Activated CD8-positive, alpha-beta T cell treated with anti-CD3 and anti-CD28 coated beads, Interleukin-2, amount 10 ng/mL, durations not matched to agents 7 days and 5 days (primary cell): ENCODE data around the gene WDR6. TPM values are rescaled to one million over a fixed set of nuclear protein-coding genes. Genes with fewer than 3 reads are reported as not detected.

Source experiments
- ATAC-seq: fragments of 150-1000 bp; cut with Tn5 transposase; one replicate; pipeline ENCODE4 v1.10.0; 2021; ENCODE audit warnings: moderate library complexity
- CTCF ChIA-PET: fragments of 350-600 bp; sonication (Branson Sonifier 250); formaldehyde crosslinking; loops from one replicate; lab custom pipeline; 2021; ENCODE audit warnings: antibody characterized with exemption; lab: Charles Lee
- POLR2A ChIA-PET: fragments of 350-600 bp; sonication (Branson Sonifier 250); formaldehyde crosslinking; loops from one replicate; lab custom pipeline; 2021; ENCODE audit warnings: antibody characterized with exemption; lab: Charles Lee
- DNase-seq: peaks from one replicate; pipeline ENCODE4 v3.0.0-alpha.2; 2020
- H3K27ac Mint-ChIP-seq: one replicate; pipeline ENCODE4 v1.8.0; 2021; ENCODE audit warnings: mild to moderate bottlenecking, mixed read lengths
- H3K27me3 Mint-ChIP-seq: one replicate; pipeline ENCODE4 v1.8.0; 2021; ENCODE audit warnings: low read depth, mixed read lengths
- H3K36me3 Mint-ChIP-seq: one replicate; pipeline ENCODE4 v1.8.0; 2021; ENCODE audit warnings: low read depth, mixed read lengths
- H3K4me1 Mint-ChIP-seq: one replicate; pipeline ENCODE4 v1.8.0; 2021; ENCODE audit warnings: low read depth, mixed read lengths
- H3K4me3 Mint-ChIP-seq: one replicate; pipeline ENCODE4 v1.8.0; 2021; ENCODE audit warnings: mild to moderate bottlenecking, mixed read lengths
- H3K9me3 Mint-ChIP-seq: one replicate; pipeline ENCODE4 v1.8.0; 2022; ENCODE audit warnings: mixed read lengths; ENCODE audit not compliant: insufficient read depth
- total RNA-seq, 2 experiments: library from RNA; stranded (reverse); gene quantifications; one replicate each; pipeline ENCODE4 v1.2.3, GENCODE V29; 2021

The WDR6 gene
- total RNA-seq, 2 experiments from 2014 or later = 134 to 140 TPM

- no peak for ATAC-seq
- Mint-ChIP-seq H3K27me3 (no peaks in the 10 kb centered on the region), H3K36me3 (peaks cover 21% of the 10 kb centered on the region), H3K9me3 (no peaks in the 10 kb centered on the region), H3K4me1 (peaks cover 40% of the 10 kb centered on the region), H3K4me3 (no peak overlapping the region), H3K27ac (no peak overlapping the region)
- POLR2A ChIA-PET = interaction anchor here (0.9 kb wide), 1 partner anchor 14 kb away, joined by 3 read pairs; the partner anchor contains the start of gene WDR6
- CTCF ChIA-PET = interaction anchor here (15.6 kb wide), 1 partner anchor 21 kb away, joined by 319 read pairs; the partner anchor contains the start of genes DALRD3, NDUFAF3 and WDR6
- DNase-seq = no peak
Measured at GRCh38 chr3:48993834-48994233, 13.4 kb upstream of the WDR6 start.

GRCh38 chr3:48996640-48997039 lies 10.6 kb upstream of the WDR6 start:
- Mint-ChIP-seq H3K27me3 (no peaks in the 10 kb centered on the region), H3K27ac (no peak overlapping the region), H3K9me3 (no peaks in the 10 kb centered on the region), H3K4me3 (no peak overlapping the region), H3K36me3 (peaks cover 19% of the 10 kb centered on the region), H3K4me1 (peaks cover 24% of the 10 kb centered on the region)
- DNase-seq (no peak), ATAC-seq (no peak)
- ChIA-PET POLR2A (interaction anchor here (0.9 to 3.8 kb wide), 5 partner anchors 8 to 98 kb away, joined by 3 to 21 read pairs (median 4); partner anchors contain the start of genes NDUFAF3 and WDR6), CTCF (interaction anchor here (15.6 kb wide), 1 partner anchor 18 kb away, joined by 319 read pairs; the partner anchor contains the start of genes DALRD3, NDUFAF3 and WDR6)

- ChIA-PET CTCF (interaction anchor here (15.6 kb wide), 1 partner anchor 18 kb away, joined by 319 read pairs; the partner anchor contains the start of genes DALRD3, NDUFAF3 and WDR6), POLR2A (interaction anchor here (1.0 to 3.8 kb wide), 4 partner anchors 8 to 97 kb away, joined by 3 to 21 read pairs (median 6); partner anchors contain the start of genes NDUFAF3 and WDR6)
- Mint-ChIP-seq H3K9me3 (no peaks in the 10 kb centered on the region), H3K27ac (no peak overlapping the region), H3K36me3 (peaks cover 15% of the 10 kb centered on the region), H3K4me3 (no peak overlapping the region), H3K4me1 (peaks cover 19% of the 10 kb centered on the region), H3K27me3 (no peaks in the 10 kb centered on the region)
- DNase-seq = no peak
- ATAC-seq = no peak
Measured at GRCh38 chr3:48997102-48997635, 10.0 kb upstream of the WDR6 start.

GRCh38 chr3:48997714-48998637 lies 9.2 kb upstream of the WDR6 start:
- DNase-seq = no peak
- peaks cover 15% of the 10 kb centered on the region for H3K36me3 Mint-ChIP-seq
- no peak overlapping the region for H3K4me3 Mint-ChIP-seq
- no peaks in the 10 kb centered on the region for H3K27me3 Mint-ChIP-seq
- no peak overlapping the region for H3K27ac Mint-ChIP-seq
- ATAC-seq = no peak
- H3K4me1 Mint-ChIP-seq = peaks cover 21% of the 10 kb centered on the region
- CTCF ChIA-PET = interaction anchor here (15.6 kb wide), 1 partner anchor 17 kb away, joined by 319 read pairs; the partner anchor contains the start of genes DALRD3, NDUFAF3 and WDR6
- POLR2A ChIA-PET = interaction anchor here (1.1 to 3.8 kb wide), 2 partner anchors 9 kb away, joined by 3 to 21 read pairs; partner anchors contain the start of gene WDR6
- no peaks in the 10 kb centered on the region for H3K9me3 Mint-ChIP-seq

GRCh38 chr3:48999085-48999858 lies 7.9 kb upstream of the WDR6 start:
- H3K4me1 Mint-ChIP-seq = peaks cover 9% of the 10 kb centered on the region
- ATAC-seq (no peak), DNase-seq (no peak)
- no peak overlapping the region for H3K27ac Mint-ChIP-seq
- CTCF ChIA-PET = interaction anchor here (2.1 kb wide), 1 partner anchor 12 kb away, joined by 8 read pairs; no protein-coding TSS in a partner anchor
- H3K36me3 Mint-ChIP-seq = peaks cover 11% of the 10 kb centered on the region
- no peaks in the 10 kb centered on the region for H3K9me3 Mint-ChIP-seq
- no peak overlapping the region for H3K4me3 Mint-ChIP-seq
- no peaks in the 10 kb centered on the region for H3K27me3 Mint-ChIP-seq
- POLR2A ChIA-PET = no interaction called here

GRCh38 chr3:49001155-49001554 lies 6.0 kb upstream of the WDR6 start:
- ATAC-seq (no peak), DNase-seq (no peak)
- Mint-ChIP-seq H3K4me1 (peaks cover 3% of the 10 kb centered on the region), H3K27me3 (no peaks in the 10 kb centered on the region), H3K27ac (peak overlapping the region; percentile 39), H3K9me3 (no peaks in the 10 kb centered on the region), H3K36me3 (peaks cover 4% of the 10 kb centered on the region), H3K4me3 (no peak overlapping the region)
- POLR2A ChIA-PET = interaction anchor here (1.0 to 2.2 kb wide), 2 partner anchors 12 to 16 kb away, joined by 3 to 6 read pairs; partner anchors contain the start of gene P4HTM
- CTCF ChIA-PET = interaction anchor here (2.1 kb wide), 1 partner anchor 13 kb away, joined by 8 read pairs; no protein-coding TSS in a partner anchor

GRCh38 chr3:49004352-49005302 lies 2.6 kb upstream of the WDR6 start:
- ATAC-seq = no peak
- Mint-ChIP-seq H3K27me3 (no peaks in the 10 kb centered on the region), H3K4me1 (peaks cover 28% of the 10 kb centered on the region), H3K27ac (no peak overlapping the region), H3K4me3 (no peak overlapping the region), H3K36me3 (peaks cover 14% of the 10 kb centered on the region), H3K9me3 (no peaks in the 10 kb centered on the region)
- DNase-seq = no peak
- CTCF ChIA-PET = interaction anchor here (0.7 kb wide), 1 partner anchor 17 kb away, joined by 4 read pairs; no protein-coding TSS in a partner anchor
- POLR2A ChIA-PET = interaction anchor here (5.9 kb wide), 2 partner anchors 15 to 16 kb away, joined by 73 to 160 read pairs; partner anchors contain the start of genes DALRD3, NDUFAF3 and P4HTM

GRCh38 chr3:49005303-49005680 lies 1.9 kb upstream of the WDR6 start:
- no peak for ATAC-seq
- Mint-ChIP-seq H3K4me3 (no peak overlapping the region), H3K27ac (no peak overlapping the region), H3K36me3 (peaks cover 14% of the 10 kb centered on the region), H3K9me3 (no peaks in the 10 kb centered on the region), H3K4me1 (peaks cover 28% of the 10 kb centered on the region), H3K27me3 (no peaks in the 10 kb centered on the region)
- ChIA-PET CTCF (no interaction called here), POLR2A (interaction anchor here (5.9 kb wide), 2 partner anchors 14 to 16 kb away, joined by 73 to 160 read pairs; partner anchors contain the start of genes DALRD3, NDUFAF3 and P4HTM)
- DNase-seq = no peak

- H3K36me3 Mint-ChIP-seq = peaks cover 14% of the 10 kb centered on the region
- H3K27ac Mint-ChIP-seq = peak overlapping the region; percentile 100
- peaks cover 28% of the 10 kb centered on the region for H3K4me1 Mint-ChIP-seq
- DNase-seq = no peak
- H3K4me3 Mint-ChIP-seq = peak overlapping the region; percentile 100
- POLR2A ChIA-PET = interaction anchor here (1.4 to 5.9 kb wide), 5 partner anchors 9 to 334 kb away, joined by 6 to 160 read pairs (median 21); partner anchors contain the start of genes DALRD3, IMPDH2, NDUFAF3 and P4HTM
- ATAC-seq = no peak
- H3K9me3 Mint-ChIP-seq = no peaks in the 10 kb centered on the region
- H3K27me3 Mint-ChIP-seq = no peaks in the 10 kb centered on the region
- CTCF ChIA-PET = interaction anchor here (4.4 to 19.2 kb wide), 2 partner anchors 13 to 15 kb away, joined by 92 to 319 read pairs; partner anchors contain the start of genes DALRD3, NDUFAF3 and P4HTM
Measured at GRCh38 chr3:49005998-49006397, 1.2 kb upstream of the WDR6 start.
